ENCODE results near the gene LMTK3. TPM values are rescaled to one million over a fixed set of nuclear protein-coding genes. Genes with fewer than 3 reads are reported as not detected.

LMTK3 gene
- total and polyA plus RNA-seq, 9 of the 15 experiments (the other 6 are each of a cell fraction or from before 2014, with no cell fraction given), result 0.35 to 12.3 (median 2.0) TPM; not detected in 2

DNA sequence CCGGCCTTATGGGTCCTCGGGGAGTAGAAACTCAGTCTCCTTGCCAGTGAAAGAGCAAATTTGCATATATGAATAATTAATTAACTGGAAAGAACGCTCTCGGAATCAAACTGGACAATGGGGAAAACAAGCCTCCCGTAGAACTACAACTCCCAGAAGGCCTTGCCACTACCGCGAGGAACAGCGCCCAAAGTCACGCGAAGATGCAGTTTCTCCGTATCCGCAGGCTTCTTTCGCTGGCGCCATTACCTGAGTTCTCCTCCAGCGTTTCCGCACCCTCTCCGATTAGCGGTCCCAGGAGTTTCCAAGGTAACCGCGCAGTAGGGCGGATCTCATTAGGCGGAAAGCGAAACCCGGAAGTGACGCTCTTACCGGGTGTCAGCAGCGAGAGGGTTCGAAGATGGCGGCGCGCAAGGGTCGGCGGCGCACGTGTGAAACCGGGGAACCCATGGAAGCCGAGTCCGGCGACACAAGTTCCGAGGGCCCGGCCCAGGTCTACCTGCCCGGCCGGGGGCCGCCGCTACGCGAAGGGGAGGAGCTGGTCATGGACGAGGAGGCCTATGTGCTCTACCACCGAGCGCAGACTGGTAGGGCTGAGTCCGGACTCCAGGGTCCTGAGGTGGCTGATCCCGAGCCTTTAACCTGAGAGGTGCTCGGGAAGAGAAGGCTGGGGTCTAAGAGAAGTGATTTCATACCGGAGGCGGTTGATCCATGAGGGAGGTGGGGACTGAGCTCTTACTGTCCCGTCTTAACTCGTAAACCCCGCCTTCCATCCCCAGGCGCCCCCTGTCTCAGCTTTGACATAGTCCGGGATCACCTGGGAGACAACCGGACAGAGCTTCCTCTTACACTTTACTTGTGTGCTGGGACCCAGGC lies 65.8 kb downstream of the LMTK3 start, which contains the start of gene GRWD1 (continued):
- TF ChIP-seq, protein P1, sequence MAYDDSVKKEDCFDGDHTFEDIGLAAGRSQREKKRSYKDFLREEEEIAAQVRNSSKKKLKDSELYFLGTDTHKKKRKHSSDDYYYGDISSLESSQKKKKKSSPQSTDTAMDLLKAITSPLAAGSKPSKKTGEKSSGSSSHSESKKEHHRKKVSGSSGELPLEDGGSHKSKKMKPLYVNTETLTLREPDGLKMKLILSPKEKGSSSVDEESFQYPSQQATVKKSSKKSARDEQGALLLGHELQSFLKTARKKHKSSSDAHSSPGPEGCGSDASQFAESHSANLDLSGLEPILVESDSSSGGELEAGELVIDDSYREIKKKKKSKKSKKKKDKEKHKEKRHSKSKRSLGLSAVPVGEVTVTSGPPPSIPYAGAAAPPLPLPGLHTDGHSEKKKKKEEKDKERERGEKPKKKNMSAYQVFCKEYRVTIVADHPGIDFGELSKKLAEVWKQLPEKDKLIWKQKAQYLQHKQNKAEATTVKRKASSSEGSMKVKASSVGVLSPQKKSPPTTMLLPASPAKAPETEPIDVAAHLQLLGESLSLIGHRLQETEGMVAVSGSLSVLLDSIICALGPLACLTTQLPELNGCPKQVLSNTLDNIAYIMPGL (CRISPR knock-in tag; IDR thresholded peaks at IDR 0.05), result no peak; the same call in 1 of the 2 replicates
- peak; percentile 24 for TF ChIP-seq SMARCB1 (IDR thresholded peaks at IDR 0.05; ENCODE audit: insufficient read length, low read depth)
- TF ChIP-seq KDM2B (CRISPR knock-in tag; IDR thresholded peaks at IDR 0.05), result no peak
- TF ChIP-seq ZNF584 (CRISPR knock-in tag; IDR thresholded peaks at IDR 0.05; ENCODE audit: low read depth), result no peak
- TF ChIP-seq, protein P2, sequence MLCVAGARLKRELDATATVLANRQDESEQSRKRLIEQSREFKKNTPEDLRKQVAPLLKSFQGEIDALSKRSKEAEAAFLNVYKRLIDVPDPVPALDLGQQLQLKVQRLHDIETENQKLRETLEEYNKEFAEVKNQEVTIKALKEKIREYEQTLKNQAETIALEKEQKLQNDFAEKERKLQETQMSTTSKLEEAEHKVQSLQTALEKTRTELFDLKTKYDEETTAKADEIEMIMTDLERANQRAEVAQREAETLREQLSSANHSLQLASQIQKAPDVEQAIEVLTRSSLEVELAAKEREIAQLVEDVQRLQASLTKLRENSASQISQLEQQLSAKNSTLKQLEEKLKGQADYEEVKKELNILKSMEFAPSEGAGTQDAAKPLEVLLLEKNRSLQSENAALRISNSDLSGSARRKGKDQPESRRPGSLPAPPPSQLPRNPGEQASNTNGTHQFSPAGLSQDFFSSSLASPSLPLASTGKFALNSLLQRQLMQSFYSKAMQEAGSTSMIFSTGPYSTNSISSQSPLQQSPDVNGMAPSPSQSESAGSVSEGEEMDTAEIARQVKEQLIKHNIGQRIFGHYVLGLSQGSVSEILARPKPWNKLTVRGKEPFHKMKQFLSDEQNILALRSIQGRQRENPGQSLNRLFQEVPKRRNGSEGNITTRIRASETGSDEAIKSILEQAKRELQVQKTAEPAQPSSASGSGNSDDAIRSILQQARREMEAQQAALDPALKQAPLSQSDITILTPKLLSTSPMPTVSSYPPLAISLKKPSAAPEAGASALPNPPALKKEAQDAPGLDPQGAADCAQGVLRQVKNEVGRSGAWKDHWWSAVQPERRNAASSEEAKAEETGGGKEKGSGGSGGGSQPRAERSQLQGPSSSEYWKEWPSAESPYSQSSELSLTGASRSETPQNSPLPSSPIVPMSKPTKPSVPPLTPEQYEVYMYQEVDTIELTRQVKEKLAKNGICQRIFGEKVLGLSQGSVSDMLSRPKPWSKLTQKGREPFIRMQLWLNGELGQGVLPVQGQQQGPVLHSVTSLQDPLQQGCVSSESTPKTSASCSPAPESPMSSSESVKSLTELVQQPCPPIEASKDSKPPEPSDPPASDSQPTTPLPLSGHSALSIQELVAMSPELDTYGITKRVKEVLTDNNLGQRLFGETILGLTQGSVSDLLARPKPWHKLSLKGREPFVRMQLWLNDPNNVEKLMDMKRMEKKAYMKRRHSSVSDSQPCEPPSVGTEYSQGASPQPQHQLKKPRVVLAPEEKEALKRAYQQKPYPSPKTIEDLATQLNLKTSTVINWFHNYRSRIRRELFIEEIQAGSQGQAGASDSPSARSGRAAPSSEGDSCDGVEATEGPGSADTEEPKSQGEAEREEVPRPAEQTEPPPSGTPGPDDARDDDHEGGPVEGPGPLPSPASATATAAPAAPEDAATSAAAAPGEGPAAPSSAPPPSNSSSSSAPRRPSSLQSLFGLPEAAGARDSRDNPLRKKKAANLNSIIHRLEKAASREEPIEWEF (CRISPR knock-in tag; IDR thresholded peaks at IDR 0.05), result no peak
- peak; percentile 38 for TF ChIP-seq RB1 (IDR thresholded peaks at IDR 0.05; ENCODE audit: low read depth)
- TF ChIP-seq PHF20 (IDR thresholded peaks at IDR 0.05; ENCODE audit: partially characterized antibody), result peak; percentile 95
- no peak for TF ChIP-seq ZNF253 (CRISPR knock-in tag; conservative IDR thresholded peaks at IDR 0.05)
- no peak for TF ChIP-seq FOXM1 (IDR thresholded peaks at IDR 0.05; ENCODE audit: low read depth)
- peak; percentile 86; the same call in 1 of the 2 replicates for TF ChIP-seq FOXM1 (CRISPR knock-in tag; IDR thresholded peaks at IDR 0.05; ENCODE audit: low read depth)
